Caco-2 (cell line): ENCODE results near the gene KRT73. TPM values are rescaled to one million over a fixed set of nuclear protein-coding genes. Genes with fewer than 3 reads are reported as not detected.

ENCODE experiments used
- BruUV-seq: library from RNA; stranded (reverse); fragments of 400-500 nt; replicated peaks from 2 replicates; lab custom pipeline; 2021; lab: Mats Ljungman, UMichigan
- CTCF ChIA-PET: fragments of 300-600 bp; sonication (Branson Sonifier 250); formaldehyde crosslinking; loops from one replicate; lab custom pipeline; 2022; ENCODE audit warnings: antibody characterized with exemption; lab: Charles Lee
- POLR2A ChIA-PET: fragments of 300-600 bp; sonication (Branson Sonifier 250); formaldehyde crosslinking; loops from one replicate; lab custom pipeline; 2022; ENCODE audit warnings: antibody characterized with exemption; lab: Charles Lee
- DNase-seq, 2 experiments: peaks; one replicate each; pipeline versions ENCODE4 v3.0.0 to v3.0.0-alpha.2; 2020 to 2022
- H3K27me3 ChIP-seq: replicated peaks from 2 replicates; pipeline ENCODE4 v1.6.0; 2011; ENCODE audit warnings: low read length; ENCODE audit not compliant: control insufficient read depth, insufficient read depth
- H3K36me3 ChIP-seq: 2 replicates; pipeline ENCODE4 v1.5.1; 2011; ENCODE audit warnings: low read length; ENCODE audit not compliant: control insufficient read depth, insufficient read depth
- H3K4me1 ChIP-seq: fragments of 250-450 bp; sonication (Bioruptor Pico); 2 replicates; pipeline ENCODE4 v1.5.1; 2020; ENCODE audit warnings: mild to moderate bottlenecking
- H3K4me3 ChIP-seq: 2 replicates; pipeline ENCODE4 v1.5.1; 2011; ENCODE audit warnings: low read depth, mild to moderate bottlenecking, control low read depth, low read length
- H3K9me3 ChIP-seq: fragments of 250-450 bp; sonication (Bioruptor Pico); 2 replicates; pipeline ENCODE4 v1.5.1; 2020; ENCODE audit warnings: mild to moderate bottlenecking, moderate library complexity
- H3K27ac Mint-ChIP-seq: one replicate; pipeline ENCODE4 v1.8.0; 2022; ENCODE audit warnings: mixed read lengths; ENCODE audit not compliant: unreplicated experiment
- H3K27me3 Mint-ChIP-seq: one replicate; pipeline ENCODE4 v1.8.0; 2022; ENCODE audit warnings: mixed read lengths; ENCODE audit not compliant: insufficient read depth, unreplicated experiment
- H3K36me3 Mint-ChIP-seq: one replicate; pipeline ENCODE4 v1.8.0; 2022; ENCODE audit warnings: mild to moderate bottlenecking, mixed read lengths; ENCODE audit not compliant: insufficient read depth, unreplicated experiment
- H3K4me1 Mint-ChIP-seq: one replicate; pipeline ENCODE4 v1.8.0; 2022; ENCODE audit warnings: low read depth, mixed read lengths; ENCODE audit not compliant: unreplicated experiment
- H3K4me3 Mint-ChIP-seq: one replicate; pipeline ENCODE4 v1.8.0; 2022; ENCODE audit warnings: mild to moderate bottlenecking, moderate library complexity, mixed read lengths; ENCODE audit not compliant: unreplicated experiment
- H3K9me3 Mint-ChIP-seq: one replicate; pipeline ENCODE4 v1.8.0; 2022; ENCODE audit warnings: mixed read lengths; ENCODE audit not compliant: unreplicated experiment
- intact Hi-C: fragments of 100-400 bp; cut with micrococcal nuclease; formaldehyde crosslinking; loops from one replicate; pipeline ENCODE4 v1.10.0; 2022; ENCODE audit not compliant: unreplicated experiment
- total RNA-seq: library from RNA; stranded (reverse); gene quantifications from 2 replicates; pipeline ENCODE4 v1.2.3, GENCODE V29; 2022
- TF ChIP-seq, protein P1 (sequence below), 2 experiments: fragments of 200-600 bp in 1 of 2; IDR thresholded peaks; 1 replicate in 1 of 2; 2 replicates in 1 of 2; pipeline versions ENCODE4 v1.5.1 to v1.8.0; 2011 to 2022; ENCODE audit warnings: antibody characterized with exemption in 1 of 2, control low read depth in 1 of 2, inconsistent platforms in 1 of 2, low read depth in 1 of 2, low read length in 1 of 2, mild to moderate bottlenecking in 1 of 2, moderate library complexity in 1 of 2; ENCODE audit not compliant: insufficient read depth in 1 of 2, severe bottlenecking in 1 of 2, unreplicated experiment in 1 of 2

KRT73 gene
- total RNA-seq, 1 experiment from 2014 or later: not detected

GRCh38 chr12:52657250-52657902, 39.0 kb upstream of the KRT73 start:
- ChIA-PET POLR2A (no interaction called here), CTCF (no interaction called here)
- Histone ChIP-seq H3K9me3 (no peaks in the 10 kb centered on the region), H3K27me3 (no peaks in the 10 kb centered on the region; the same call in none of the 2 replicates), H3K4me3 (no peak overlapping the region), H3K36me3 (no peaks in the 10 kb centered on the region), H3K4me1 (no peaks in the 10 kb centered on the region)
- TF ChIP-seq, protein P1, sequence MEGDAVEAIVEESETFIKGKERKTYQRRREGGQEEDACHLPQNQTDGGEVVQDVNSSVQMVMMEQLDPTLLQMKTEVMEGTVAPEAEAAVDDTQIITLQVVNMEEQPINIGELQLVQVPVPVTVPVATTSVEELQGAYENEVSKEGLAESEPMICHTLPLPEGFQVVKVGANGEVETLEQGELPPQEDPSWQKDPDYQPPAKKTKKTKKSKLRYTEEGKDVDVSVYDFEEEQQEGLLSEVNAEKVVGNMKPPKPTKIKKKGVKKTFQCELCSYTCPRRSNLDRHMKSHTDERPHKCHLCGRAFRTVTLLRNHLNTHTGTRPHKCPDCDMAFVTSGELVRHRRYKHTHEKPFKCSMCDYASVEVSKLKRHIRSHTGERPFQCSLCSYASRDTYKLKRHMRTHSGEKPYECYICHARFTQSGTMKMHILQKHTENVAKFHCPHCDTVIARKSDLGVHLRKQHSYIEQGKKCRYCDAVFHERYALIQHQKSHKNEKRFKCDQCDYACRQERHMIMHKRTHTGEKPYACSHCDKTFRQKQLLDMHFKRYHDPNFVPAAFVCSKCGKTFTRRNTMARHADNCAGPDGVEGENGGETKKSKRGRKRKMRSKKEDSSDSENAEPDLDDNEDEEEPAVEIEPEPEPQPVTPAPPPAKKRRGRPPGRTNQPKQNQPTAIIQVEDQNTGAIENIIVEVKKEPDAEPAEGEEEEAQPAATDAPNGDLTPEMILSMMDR (IDR thresholded peaks at IDR 0.05; ENCODE audit: insufficient read depth in 1 of 2, low read depth in 1 of 2, low read length in 1 of 2, severe bottlenecking in 1 of 2, unreplicated experiment in 1 of 2): no peak
- no peak overlapping the region for H3K27ac Mint-ChIP-seq
- no peaks in the 10 kb centered on the region for H3K4me1 Mint-ChIP-seq
- H3K27me3 Mint-ChIP-seq: peaks cover 25% of the 10 kb centered on the region
- H3K36me3 Mint-ChIP-seq: no peaks in the 10 kb centered on the region
- intact Hi-C loops: no loop called here
- DNase-seq: no peak
- no peak overlapping the region for H3K4me3 Mint-ChIP-seq
- no peaks in the 10 kb centered on the region for H3K9me3 Mint-ChIP-seq
- BruUV-seq: no TSS peak

DNA sequence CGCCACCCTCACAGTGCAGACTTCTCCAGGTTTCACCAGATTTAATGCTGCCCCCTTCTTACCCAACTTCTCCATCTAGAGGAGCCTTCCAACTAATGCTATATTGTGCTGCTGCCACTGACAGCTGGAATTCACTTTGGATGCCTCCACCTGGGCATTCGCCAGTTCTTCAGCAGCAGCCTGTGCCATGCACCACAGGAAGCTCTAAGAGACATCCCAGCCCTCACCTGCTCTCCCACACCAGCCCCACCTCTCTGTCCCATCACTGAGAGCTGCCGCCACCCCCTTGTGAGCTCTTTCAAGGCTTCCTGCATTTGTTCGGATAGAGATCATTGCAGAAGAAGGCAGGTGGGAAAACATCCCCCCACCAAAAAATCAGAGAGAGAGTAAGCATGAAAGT, 38.3 kb upstream of the KRT73 start:
- ChIA-PET POLR2A (no interaction called here), CTCF (no interaction called here)
- no peaks in the 10 kb centered on the region for H3K9me3 Mint-ChIP-seq
- DNase-seq: no peak
- H3K4me3 ChIP-seq: no peak overlapping the region
- no peaks in the 10 kb centered on the region for H3K4me1 ChIP-seq
- no peaks in the 10 kb centered on the region for H3K4me1 Mint-ChIP-seq
- H3K27me3 Mint-ChIP-seq: peaks cover 22% of the 10 kb centered on the region
- H3K4me3 Mint-ChIP-seq: no peak overlapping the region
- H3K27me3 ChIP-seq: no peaks in the 10 kb centered on the region; the same call in none of the 2 replicates
- intact Hi-C loops: no loop called here
- H3K36me3 Mint-ChIP-seq: no peaks in the 10 kb centered on the region
- H3K27ac Mint-ChIP-seq: no peak overlapping the region
- no peaks in the 10 kb centered on the region for H3K36me3 ChIP-seq
- TF ChIP-seq, protein P1 (IDR thresholded peaks at IDR 0.05; ENCODE audit: insufficient read depth in 1 of 2, low read depth in 1 of 2, low read length in 1 of 2, severe bottlenecking in 1 of 2, unreplicated experiment in 1 of 2): no peak
- BruUV-seq: no TSS peak
- H3K9me3 ChIP-seq: no peaks in the 10 kb centered on the region

GRCh38 chr12:52655720-52656124, 37.4 kb upstream of the KRT73 start:
- H3K4me1 ChIP-seq: no peaks in the 10 kb centered on the region
- no peaks in the 10 kb centered on the region for H3K36me3 Mint-ChIP-seq
- H3K27me3 ChIP-seq: no peaks in the 10 kb centered on the region; the same call in none of the 2 replicates
- no peak for DNase-seq
- H3K36me3 ChIP-seq: no peaks in the 10 kb centered on the region
- TF ChIP-seq, protein P1 (IDR thresholded peaks at IDR 0.05; ENCODE audit: insufficient read depth in 1 of 2, low read depth in 1 of 2, low read length in 1 of 2, severe bottlenecking in 1 of 2, unreplicated experiment in 1 of 2): no peak
- H3K4me3 ChIP-seq: no peak overlapping the region
- BruUV-seq: no TSS peak
- H3K4me1 Mint-ChIP-seq: no peaks in the 10 kb centered on the region
- peaks cover 23% of the 10 kb centered on the region for H3K27me3 Mint-ChIP-seq
- no peak overlapping the region for H3K27ac Mint-ChIP-seq
- ChIA-PET CTCF (interaction anchor here (0.6 kb wide), 1 partner anchor 93 kb away, joined by 3 read pairs; no protein-coding TSS in a partner anchor), POLR2A (no interaction called here)
- H3K9me3 ChIP-seq: no peaks in the 10 kb centered on the region
- intact Hi-C loops: no loop called here
- no peaks in the 10 kb centered on the region for H3K9me3 Mint-ChIP-seq
- H3K4me3 Mint-ChIP-seq: no peak overlapping the region
